Kidney epithelial cell (primary cell): ENCODE results near the gene SRP72. TPM values are rescaled to one million over a fixed set of nuclear protein-coding genes. Genes with fewer than 3 reads are reported as not detected.

Experiments
- DNase-seq: peaks from one replicate; pipeline ENCODE4 v3.0.0-alpha.2; 2010; ENCODE audit warnings: low read depth
- H3K27me3 ChIP-seq: 2 replicates; pipeline ENCODE4 v1.6.0; 2011; ENCODE audit warnings: low read length; ENCODE audit not compliant: control insufficient read depth, insufficient read depth
- H3K36me3 ChIP-seq: 2 replicates; pipeline ENCODE4 v1.5.1; 2011; ENCODE audit warnings: low read length; ENCODE audit not compliant: control insufficient read depth, insufficient read depth
- H3K4me3 ChIP-seq: 2 replicates; pipeline ENCODE4 v1.5.1; 2011; ENCODE audit warnings: low read depth, mild to moderate bottlenecking, control low read depth, low read length
- total RNA-seq: library from RNA; depleted of rRNA; stranded (reverse); fragments of >200 nt; gene quantifications from 2 replicates; pipeline ENCODE4 v1.2.3, GENCODE V29; 2015
- TF ChIP-seq, protein P1 (sequence below): IDR thresholded peaks from 2 replicates; pipeline ENCODE4 v1.5.1; 2011; ENCODE audit warnings: mild to moderate bottlenecking, moderate library complexity, low read length, control low read depth, inconsistent platforms; ENCODE audit not compliant: insufficient read depth, poor library complexity, severe bottlenecking

SRP72 gene
- total RNA-seq, 1 donor from 2014 or later = 76.9 TPM

- no peaks in the 10 kb centered on the region for H3K27me3 ChIP-seq
- no peak overlapping the region for H3K4me3 ChIP-seq
- no peak for DNase-seq
- TF ChIP-seq, protein P1, sequence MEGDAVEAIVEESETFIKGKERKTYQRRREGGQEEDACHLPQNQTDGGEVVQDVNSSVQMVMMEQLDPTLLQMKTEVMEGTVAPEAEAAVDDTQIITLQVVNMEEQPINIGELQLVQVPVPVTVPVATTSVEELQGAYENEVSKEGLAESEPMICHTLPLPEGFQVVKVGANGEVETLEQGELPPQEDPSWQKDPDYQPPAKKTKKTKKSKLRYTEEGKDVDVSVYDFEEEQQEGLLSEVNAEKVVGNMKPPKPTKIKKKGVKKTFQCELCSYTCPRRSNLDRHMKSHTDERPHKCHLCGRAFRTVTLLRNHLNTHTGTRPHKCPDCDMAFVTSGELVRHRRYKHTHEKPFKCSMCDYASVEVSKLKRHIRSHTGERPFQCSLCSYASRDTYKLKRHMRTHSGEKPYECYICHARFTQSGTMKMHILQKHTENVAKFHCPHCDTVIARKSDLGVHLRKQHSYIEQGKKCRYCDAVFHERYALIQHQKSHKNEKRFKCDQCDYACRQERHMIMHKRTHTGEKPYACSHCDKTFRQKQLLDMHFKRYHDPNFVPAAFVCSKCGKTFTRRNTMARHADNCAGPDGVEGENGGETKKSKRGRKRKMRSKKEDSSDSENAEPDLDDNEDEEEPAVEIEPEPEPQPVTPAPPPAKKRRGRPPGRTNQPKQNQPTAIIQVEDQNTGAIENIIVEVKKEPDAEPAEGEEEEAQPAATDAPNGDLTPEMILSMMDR = no peak
- no peaks in the 10 kb centered on the region for H3K36me3 ChIP-seq
Observed at GRCh38 chr4:56427179-56427578, 40.2 kb upstream of the SRP72 start.

- Histone ChIP-seq H3K36me3 (no peaks in the 10 kb centered on the region), H3K4me3 (no peak overlapping the region), H3K27me3 (no peaks in the 10 kb centered on the region)
- DNase-seq = no peak
- TF ChIP-seq, protein P1 = no peak
Observed at GRCh38 chr4:56430203-56430602, 37.2 kb upstream of the SRP72 start.

GRCh38 chr4:56433280-56433679, 34.1 kb upstream of the SRP72 start:
- TF ChIP-seq, protein P1 = no peak
- DNase-seq = no peak
- H3K4me3 ChIP-seq = no peak overlapping the region

GRCh38 chr4:56434599-56435139, 32.7 kb upstream of the SRP72 start:
- no peaks in the 10 kb centered on the region for H3K36me3 ChIP-seq
- H3K4me3 ChIP-seq = peak overlapping the region; percentile 76
- DNase-seq = no peak
- H3K27me3 ChIP-seq = no peaks in the 10 kb centered on the region
- TF ChIP-seq, protein P1 = no peak

More at GRCh38 chr4:56433280-56433679, 34.1 kb upstream of the SRP72 start:
- no peaks in the 10 kb centered on the region for H3K27me3 ChIP-seq
- no peaks in the 10 kb centered on the region for H3K36me3 ChIP-seq

- no peaks in the 10 kb centered on the region for H3K36me3 ChIP-seq
- TF ChIP-seq, protein P1 = no peak
- peak; percentile 80 for DNase-seq
- peak within 1 kb of the TSS; percentile 76 for H3K4me3 ChIP-seq
- no peaks in the 10 kb centered on the region for H3K27me3 ChIP-seq
Observed at GRCh38 chr4:56435140-56435926, 32.1 kb upstream of the SRP72 start, which contains the start of gene PPAT. Gene PPAT (minus strand): TSS chr4:56435615. CDS start chr4:56435477, 138 bp downstream.
